Measurements from ENCODE around the gene DGKG. TPM values are rescaled to one million over a fixed set of nuclear protein-coding genes. Genes with fewer than 3 reads are reported as not detected.

DGKG gene
- total and polyA plus RNA-seq, 7 donors, result 0.60 to 30.7 (median 6.1) TPM

GRCh38 chr3:186383026-186383993, 21.3 kb upstream of the DGKG start:
- WGBS, 2 donors, result 79 to 90% methylated on average over 18 of the region's 18 CpGs
- H3K4me1 ChIP-seq, result peaks cover 0 to 33% (median 23%) of the 10 kb centered on the region in 4 donors
- H3K36me3 ChIP-seq, result no peaks in the 10 kb centered on the region
- DNase-seq, result no peak
- H3K9me3 ChIP-seq, result no peaks in the 10 kb centered on the region
- H3K4me3 ChIP-seq, result peak overlapping the region in 3 of 4 donors; percentile 3 to 24 (median 12)
- intact Hi-C loops (cut with DNase I), result no loop called here
- H3K27ac ChIP-seq, result peak overlapping the region; percentile 49 to 74 (median 66)
- TF ChIP-seq, protein P1, sequence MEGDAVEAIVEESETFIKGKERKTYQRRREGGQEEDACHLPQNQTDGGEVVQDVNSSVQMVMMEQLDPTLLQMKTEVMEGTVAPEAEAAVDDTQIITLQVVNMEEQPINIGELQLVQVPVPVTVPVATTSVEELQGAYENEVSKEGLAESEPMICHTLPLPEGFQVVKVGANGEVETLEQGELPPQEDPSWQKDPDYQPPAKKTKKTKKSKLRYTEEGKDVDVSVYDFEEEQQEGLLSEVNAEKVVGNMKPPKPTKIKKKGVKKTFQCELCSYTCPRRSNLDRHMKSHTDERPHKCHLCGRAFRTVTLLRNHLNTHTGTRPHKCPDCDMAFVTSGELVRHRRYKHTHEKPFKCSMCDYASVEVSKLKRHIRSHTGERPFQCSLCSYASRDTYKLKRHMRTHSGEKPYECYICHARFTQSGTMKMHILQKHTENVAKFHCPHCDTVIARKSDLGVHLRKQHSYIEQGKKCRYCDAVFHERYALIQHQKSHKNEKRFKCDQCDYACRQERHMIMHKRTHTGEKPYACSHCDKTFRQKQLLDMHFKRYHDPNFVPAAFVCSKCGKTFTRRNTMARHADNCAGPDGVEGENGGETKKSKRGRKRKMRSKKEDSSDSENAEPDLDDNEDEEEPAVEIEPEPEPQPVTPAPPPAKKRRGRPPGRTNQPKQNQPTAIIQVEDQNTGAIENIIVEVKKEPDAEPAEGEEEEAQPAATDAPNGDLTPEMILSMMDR (IDR thresholded peaks at IDR 0.05), result no peak
- peak in 1 of 4 donors; percentile 54 for TF ChIP-seq POLR2AphosphoS5 (IDR thresholded peaks at IDR 0.05)
- H3K27me3 ChIP-seq, result no peaks in the 10 kb centered on the region

DNA sequence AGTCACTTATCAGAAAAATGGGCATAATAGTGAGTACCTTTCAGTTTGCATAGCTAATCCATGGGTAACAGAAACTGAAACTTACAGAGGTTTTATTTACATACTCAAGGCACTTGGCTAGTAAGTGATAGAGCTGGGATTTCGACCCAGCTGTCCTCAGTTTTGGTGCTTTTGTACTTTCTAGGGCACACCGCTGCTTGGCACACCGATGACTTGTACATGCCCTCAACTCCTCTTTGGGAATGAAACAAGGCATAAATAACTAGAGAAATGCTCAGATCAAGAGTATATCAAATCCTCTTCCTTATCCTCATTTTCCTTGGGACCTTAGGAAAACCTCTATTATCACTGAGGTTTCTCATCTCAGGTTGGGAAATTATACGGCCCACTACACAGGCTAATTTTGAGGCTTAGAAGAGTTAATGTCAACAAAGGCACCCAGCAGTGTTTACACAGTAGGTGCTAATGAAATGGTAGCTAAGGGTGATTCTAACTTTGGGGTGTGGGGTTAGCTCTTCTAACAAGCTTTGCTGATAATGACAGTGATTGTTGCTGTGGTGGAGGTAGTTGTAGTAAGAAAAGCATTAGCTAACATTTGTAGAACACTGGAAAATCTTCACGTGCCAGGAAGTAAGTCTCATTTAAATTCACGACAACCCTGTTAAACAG, 20.3 kb upstream of the DGKG start:
- no peaks in the 10 kb centered on the region for H3K27me3 ChIP-seq
- DNase-seq, result no peak
- TF ChIP-seq EP300 (IDR thresholded peaks at IDR 0.05), result no peak
- TF ChIP-seq, protein P1 (IDR thresholded peaks at IDR 0.05), result no peak
- no peak for TF ChIP-seq POLR2A (IDR thresholded peaks at IDR 0.05)
- TF ChIP-seq POLR2AphosphoS5 (IDR thresholded peaks at IDR 0.05), result no peak
- intact Hi-C loops (cut with DNase I), result no loop called here
- no peaks in the 10 kb centered on the region for H3K36me3 ChIP-seq
- 27 to 59% methylated on average over 6 of the region's 6 CpGs for WGBS, 2 donors
- H3K9me3 ChIP-seq, result no peaks in the 10 kb centered on the region
- H3K4me1 ChIP-seq, result peaks cover 0 to 33% (median 23%) of the 10 kb centered on the region in 4 donors
- no peak overlapping the region for H3K4me3 ChIP-seq
- peak overlapping the region in 3 of 4 donors; percentile 60 to 74 (median 73) for H3K27ac ChIP-seq

GRCh38 chr3:186381424-186382216, 19.6 kb upstream of the DGKG start:
- H3K27ac ChIP-seq, result peak overlapping the region in 1 of 4 donors; percentile 73
- TF ChIP-seq POLR2AphosphoS5 (IDR thresholded peaks at IDR 0.05) (no peak), POLR2A (IDR thresholded peaks at IDR 0.05) (no peak), EP300 (IDR thresholded peaks at IDR 0.05) (no peak)
- TF ChIP-seq, protein P1 (IDR thresholded peaks at IDR 0.05), result no peak
- WGBS, 2 donors, result 43 to 77% methylated on average over 10 of the region's 10 CpGs
- DNase-seq, result no peak
- no peaks in the 10 kb centered on the region for H3K36me3 ChIP-seq
- no peak overlapping the region for H3K4me3 ChIP-seq
- intact Hi-C loops (cut with DNase I), result no loop called here
- no peaks in the 10 kb centered on the region for H3K9me3 ChIP-seq
- no peaks in the 10 kb centered on the region for H3K27me3 ChIP-seq
- peaks cover 0 to 33% (median 23%) of the 10 kb centered on the region in 4 donors for H3K4me1 ChIP-seq

DNA sequence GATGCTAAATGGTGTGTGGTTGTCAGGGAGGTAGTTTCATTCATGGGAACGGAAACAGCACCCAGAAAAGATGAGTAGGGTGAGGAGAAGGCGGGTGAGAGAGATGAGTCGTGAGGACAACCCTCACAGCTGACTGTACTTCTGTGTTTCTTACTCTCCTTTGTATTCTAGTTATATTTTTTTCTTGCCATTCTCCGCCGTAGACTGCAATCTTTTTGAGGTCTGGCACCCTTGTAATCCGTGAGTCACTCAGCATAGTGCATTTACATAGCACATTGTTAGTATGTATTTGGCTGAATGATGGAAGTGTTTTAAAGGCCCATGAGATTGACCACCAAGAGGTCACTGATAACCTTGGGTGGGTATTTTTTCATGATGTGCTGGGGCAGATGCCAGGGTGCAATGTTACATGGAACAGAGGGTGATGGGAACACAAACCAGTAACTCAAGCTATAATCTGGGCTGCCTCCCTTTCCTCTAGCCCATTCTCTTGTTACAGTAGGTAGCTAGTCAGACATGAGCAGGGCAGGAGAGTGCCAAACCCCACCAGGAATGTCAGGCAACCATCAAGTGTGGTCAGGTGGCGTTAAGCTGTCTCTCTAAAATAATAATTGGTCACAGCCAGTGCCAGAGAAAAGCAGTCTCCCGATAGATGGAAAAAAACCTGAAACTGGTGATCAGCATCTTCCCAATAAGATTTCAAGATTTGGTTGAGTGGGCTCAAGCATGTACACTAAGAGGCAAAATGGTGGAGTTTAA, 18.8 kb upstream of the DGKG start:
- no peak overlapping the region for H3K4me3 ChIP-seq
- no peak for DNase-seq
- H3K9me3 ChIP-seq, result no peaks in the 10 kb centered on the region
- intact Hi-C loops (cut with DNase I), result no loop called here
- peaks cover 0 to 33% (median 23%) of the 10 kb centered on the region in 4 donors for H3K4me1 ChIP-seq
- WGBS, 2 donors, result 86 to 89% methylated on average over 8 of the region's 8 CpGs
- no peaks in the 10 kb centered on the region for H3K36me3 ChIP-seq
- H3K27me3 ChIP-seq, result no peaks in the 10 kb centered on the region
- no peak for TF ChIP-seq EP300 (IDR thresholded peaks at IDR 0.05)
- no peak overlapping the region for H3K27ac ChIP-seq
